GM12878 (cell line): ENCODE measurements around the gene DHRS7B. TPM values are rescaled to one million over a fixed set of nuclear protein-coding genes. Genes with fewer than 3 reads are reported as not detected.
A peak's percentile ranks its signal among the peaks of the same experiment; 100 is the strongest.

Experiments used
- BHLHE40 ChIP-seq, 2 experiments: fragments of 450-650 bp in 1 of 2; IDR thresholded peaks; 2 replicates each; pipeline ENCODE4 v1.6.1; 2011 to 2017; ENCODE audit warnings: low read depth in 2 of 2, borderline replicate concordance in 1 of 2, improper control_type of control experiment in 1 of 2, low read length in 1 of 2, mild to moderate bottlenecking in 1 of 2
- BRCA1 ChIP-seq: IDR thresholded peaks from 2 replicates; pipeline ENCODE4 v1.6.1; 2011; ENCODE audit warnings: low read depth, low read length, improper control_type of control experiment
- CREB1 ChIP-seq: IDR thresholded peaks from 2 replicates; pipeline ENCODE4 v1.6.1; 2012; ENCODE audit warnings: low read depth, mild to moderate bottlenecking, inconsistent platforms
- CREM ChIP-seq: IDR thresholded peaks from 2 replicates; pipeline ENCODE4 v1.6.1; 2014; ENCODE audit warnings: antibody characterized with exemption, low read depth
- HDGF ChIP-seq: fragments of 450-650 bp; IDR thresholded peaks from 2 replicates; pipeline ENCODE4 v1.6.1; 2016; ENCODE audit warnings: antibody characterized with exemption
- HSF1 ChIP-seq: fragments of 150-350 bp; IDR thresholded peaks from 2 replicates; pipeline ENCODE4 v1.6.1; 2014; ENCODE audit warnings: mild to moderate bottlenecking, low read depth, low read length
- IKZF2 ChIP-seq, 2 experiments: fragments of 450-650 bp; IDR thresholded peaks; 2 replicates each; pipeline ENCODE4 v1.6.1; 2017; ENCODE audit warnings: mild to moderate bottlenecking in 2 of 2, moderate library complexity in 2 of 2
- KAT2A ChIP-seq: conservative IDR thresholded peaks from 2 replicates; pipeline ENCODE4 v1.6.1; 2011; ENCODE audit warnings: low read depth, low read length; ENCODE audit not compliant: control insufficient read depth
- PBX3 ChIP-seq: IDR thresholded peaks from 2 replicates; pipeline ENCODE4 v1.6.1; 2011; ENCODE audit warnings: mild to moderate bottlenecking, low read depth, low read length, moderate library complexity; ENCODE audit not compliant: insufficient replicate concordance
- PKNOX1 ChIP-seq: fragments of 450-650 bp; IDR thresholded peaks from 2 replicates; pipeline ENCODE4 v1.6.1; 2016; ENCODE audit warnings: mild to moderate bottlenecking
- RELA ChIP-seq: fragments of 450-650 bp; IDR thresholded peaks from 2 replicates; pipeline ENCODE4 v1.8.0; 2014; ENCODE audit warnings: borderline replicate concordance; ENCODE audit not compliant: partially characterized antibody
- RELB ChIP-seq: fragments of 450-650 bp; IDR thresholded peaks from 2 replicates; pipeline ENCODE4 v1.6.1; 2017; ENCODE audit warnings: low read depth, mild to moderate bottlenecking, moderate library complexity
- RFX5 ChIP-seq: IDR thresholded peaks from 2 replicates; pipeline ENCODE4 v1.6.1; 2011; ENCODE audit warnings: low read depth, low read length, improper control_type of control experiment
- SIX5 ChIP-seq: IDR thresholded peaks from 2 replicates; pipeline ENCODE4 v1.6.1; 2011; ENCODE audit warnings: mild to moderate bottlenecking, low read depth, low read length, moderate library complexity; ENCODE audit not compliant: severe bottlenecking
- SMC3 ChIP-seq: IDR thresholded peaks from 2 replicates; pipeline ENCODE4 v1.6.1; 2011; ENCODE audit warnings: low read length, improper control_type of control experiment, borderline replicate concordance
- STAT3 ChIP-seq: IDR thresholded peaks from 2 replicates; pipeline ENCODE4 v1.6.1; 2011; ENCODE audit warnings: low read depth, low read length, improper control_type of control experiment
- ZBTB4 ChIP-seq: fragments of 450-650 bp; formaldehyde crosslinking; IDR thresholded peaks from 2 replicates; pipeline ENCODE4 v1.4.0; 2022; ENCODE audit warnings: mild to moderate bottlenecking, moderate library complexity
- polyA plus RNA-seq, 11 experiments: library from polyadenylated mRNA; depleted of rRNA in 4 of 11; unstranded in 6 of 11; stranded (reverse) in 5 of 11; fragments of >200 nt; fragmentation: Nextera tagmentation in 4 of 11; fragmentation: Illumina TruSeq in 1 of 11; extraction: Ambion mirVana in 4 of 11; extraction: Trizol in 1 of 11; gene quantifications; 1 replicate in 1 of 11; 2 replicates in 10 of 11; pipeline versions ENCODE4 v1.2.1 to v1.2.3, GENCODE V29; 2011 to 2016; ENCODE audit warnings: inconsistent platforms in 2 of 11, missing spikeins in 2 of 11, low read depth in 1 of 11
- total RNA-seq, 4 experiments: library from RNA; depleted of rRNA in 3 of 4; stranded (reverse); fragments of >200 nt in 3 of 4; fragmentation: Illumina TruSeq in 1 of 4; extraction: Trizol in 1 of 4; gene quantifications; 2 replicates each; pipeline versions ENCODE4 v1.2.1 to v1.2.3, GENCODE V29; 2013 to 2021
- TF ChIP-seq, protein P1 (sequence below): IDR thresholded peaks from 2 replicates; pipeline ENCODE4 v1.6.1; 2011; ENCODE audit warnings: low read depth, mild to moderate bottlenecking, low read length, moderate library complexity, borderline replicate concordance; ENCODE audit errors: extremely low read depth

Gene DHRS7B
- total and polyA plus RNA-seq, 10 of the 15 experiments (the other 5 are each of a cell fraction or from before 2014, with no cell fraction given): 11.1 to 35.6 (median 23.0) TPM

- TF ChIP-seq PKNOX1 (peak; percentile 96), SIX5 (no peak), PBX3 (peak; percentile 85), HSF1 (no peak), BRCA1 (no peak), STAT3 (0 out of 2 replicates have a peak, but pooled peaks have one; percentile 15), IKZF2 (IDR thresholded peaks at IDR 0.05) (peak; percentile 46 to 48; a peak in 2 of 4 replicates), SMC3 (no peak; the same call in 1 of the 2 replicates), HDGF (0 out of 2 replicates have a peak, but pooled peaks have one; percentile 17), RELB (peak; percentile 58; the same call in 1 of the 2 replicates), ZBTB4 (CRISPR knock-in tag) (no peak), KAT2A (no peak), CREM (peak; percentile 92), BHLHE40 (IDR thresholded peaks at IDR 0.05; ENCODE audit: borderline replicate concordance in 1 of 2, low read depth in 2 of 2, low read length in 1 of 2) (0 out of 4 replicates have a peak, but pooled peaks of 1 of the 2 experiments have one; percentile 6), RFX5 (peak; percentile 72; the same call in 1 of the 2 replicates), RELA (peak; percentile 57), CREB1 (peak; percentile 89)
- TF ChIP-seq, protein P1, sequence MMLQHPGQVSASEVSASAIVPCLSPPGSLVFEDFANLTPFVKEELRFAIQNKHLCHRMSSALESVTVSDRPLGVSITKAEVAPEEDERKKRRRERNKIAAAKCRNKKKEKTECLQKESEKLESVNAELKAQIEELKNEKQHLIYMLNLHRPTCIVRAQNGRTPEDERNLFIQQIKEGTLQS: no peak
Measured at GRCh38 chr17:21126645-21127508, at the start of gene DHRS7B (continued).
